HCT116 (cell line): ENCODE results near the gene ZNF48. TPM values are rescaled to one million over a fixed set of nuclear protein-coding genes. Genes with fewer than 3 reads are reported as not detected.

ENCODE experiments used
- ATAC-seq: fragments of 200-7000 bp; cut with Tn5 transposase; 2 replicates; pipeline ENCODE4 v1.9.1; 2020; ENCODE audit warnings: mild to moderate bottlenecking, moderate library complexity
- BruUV-seq: library from RNA; stranded (reverse); fragments of 400-500 nt; replicated peaks from 2 replicates; lab custom pipeline; 2021; lab: Mats Ljungman, UMichigan
- CTCF ChIA-PET: fragments of 300-600 bp; sonication (Branson Sonifier 250); formaldehyde crosslinking; loops from one replicate; lab custom pipeline; 2021; ENCODE audit warnings: antibody characterized with exemption; lab: Charles Lee
- POLR2A ChIA-PET: fragments of 300-600, 350-600 bp; sonication (Branson Sonifier 250); formaldehyde crosslinking; loops from one replicate; lab custom pipeline; 2021; ENCODE audit warnings: antibody characterized with exemption; lab: Charles Lee
- RAD21 ChIA-PET, 2 experiments: fragments of 300-600 bp; sonication (Branson Sonifier 250); formaldehyde crosslinking; loops; one replicate each; lab custom pipeline; 2023; ENCODE audit warnings: low total read pairs in 2 of 2; ENCODE audit not compliant: uncharacterized antibody in 2 of 2, unreplicated experiment in 2 of 2, low non-redundant PET in 1 of 2; lab: Charles Lee
- DNase-seq: peaks from one replicate; pipeline ENCODE4 v3.0.0-alpha.2; 2010; ENCODE audit warnings: low read depth, low spot score
- H2AFZ ChIP-seq: fragments of 200-600 bp; shearing (Covaris generic), sonication (generic); 2 replicates; pipeline ENCODE4 v1.6.1; 2017; ENCODE audit warnings: low read depth, mixed run types, mixed read lengths, antibody characterized with exemption, low read length; ENCODE audit not compliant: poor library complexity, severe bottlenecking
- H3K27ac ChIP-seq: 2 replicates; pipeline ENCODE4 v1.5.1; 2012; ENCODE audit warnings: low read depth, low read length
- H3K27me3 ChIP-seq: fragments of 200-600 bp; sonication (generic); 2 replicates; pipeline ENCODE4 v1.6.1; 2016; ENCODE audit warnings: mixed run types, low read length, mixed read lengths; ENCODE audit not compliant: insufficient read depth
- H3K36me3 ChIP-seq, 2 experiments: fragments of 200-500 bp in 1 of 2; fragments of 200-600 bp in 1 of 2; sonication (Bioruptor generic) in 1 of 2; sonication (generic) in 1 of 2; 2 replicates each; pipeline versions ENCODE4 v1.5.1 to v1.6.1; 2014 to 2016; ENCODE audit warnings: low read length in 2 of 2, inconsistent platforms in 1 of 2, mixed read lengths in 1 of 2, mixed run types in 1 of 2; ENCODE audit not compliant: insufficient read depth in 2 of 2, control insufficient read depth in 1 of 2
- H3K4me1 ChIP-seq, 2 experiments: fragments of 200-600 bp in 1 of 2; sonication (generic) in 1 of 2; 2 replicates each; pipeline versions ENCODE4 v1.5.1 to v1.6.1; 2012 to 2017; ENCODE audit warnings: low read length in 2 of 2, inconsistent platforms in 1 of 2, mild to moderate bottlenecking in 1 of 2, mixed read lengths in 1 of 2, mixed run types in 1 of 2, moderate library complexity in 1 of 2; ENCODE audit not compliant: insufficient read depth in 2 of 2, control insufficient read depth in 1 of 2
- H3K4me2 ChIP-seq: fragments of 200-600 bp; sonication (generic); 2 replicates; pipeline ENCODE4 v1.6.1; 2017; ENCODE audit warnings: mixed run types, low read length, mixed read lengths
- H3K4me3 ChIP-seq, 2 experiments: fragments of 200-600 bp in 1 of 2; sonication (generic) in 1 of 2; replicated peaks in 1 of 2; 2 replicates each; pipeline ENCODE4 v1.5.1; 2011 to 2016; ENCODE audit warnings: low read length in 2 of 2, control low read depth in 1 of 2, low read depth in 1 of 2, mild to moderate bottlenecking in 1 of 2, mixed read lengths in 1 of 2, mixed run types in 1 of 2
- H3K79me2 ChIP-seq: fragments of 200-600 bp; sonication (generic); 2 replicates; pipeline ENCODE4 v1.6.1; 2017; ENCODE audit warnings: mild to moderate bottlenecking, mixed run types, low read length, moderate library complexity, mixed read lengths; ENCODE audit not compliant: insufficient read depth
- H3K9ac ChIP-seq: fragments of 200-600 bp; sonication (generic); 2 replicates; pipeline ENCODE4 v1.6.1; 2016; ENCODE audit warnings: low read length, mixed read lengths
- H3K9me2 ChIP-seq: fragments of 200-600 bp; sonication (generic), shearing (Covaris generic); 2 replicates; pipeline ENCODE4 v1.6.1; 2017; ENCODE audit warnings: mixed run types, mild to moderate bottlenecking, moderate library complexity; ENCODE audit not compliant: insufficient read depth
- H3K9me3 ChIP-seq, 2 experiments: fragments of 200-500 bp in 1 of 2; fragments of 200-600 bp in 1 of 2; sonication (Bioruptor generic) in 1 of 2; sonication (generic) in 1 of 2; 2 replicates each; pipeline ENCODE4 v1.6.1; 2014 to 2017; ENCODE audit warnings: low read length in 2 of 2, mixed read lengths in 2 of 2, inconsistent platforms in 1 of 2, low read depth in 1 of 2, mild to moderate bottlenecking in 1 of 2, mixed run types in 1 of 2, moderate library complexity in 1 of 2; ENCODE audit not compliant: control insufficient read depth in 1 of 2, insufficient read depth in 1 of 2
- H4K20me1 ChIP-seq: fragments of 200-600 bp; sonication (generic), shearing (Covaris generic); 2 replicates; pipeline ENCODE4 v1.6.1; 2017; ENCODE audit warnings: mixed run types, mild to moderate bottlenecking, moderate library complexity; ENCODE audit not compliant: insufficient read depth
- ATF3 ChIP-seq: IDR thresholded peaks from 2 replicates; pipeline ENCODE4 v1.6.1; 2012
- JUND ChIP-seq: IDR thresholded peaks from 2 replicates; pipeline ENCODE4 v1.6.1; 2012
- POLR2A ChIP-seq: IDR thresholded peaks from 2 replicates; pipeline ENCODE4 v1.7.0; 2011; ENCODE audit warnings: borderline replicate concordance; ENCODE audit not compliant: insufficient read depth, insufficient read length; ENCODE audit errors: extremely low read depth
- POLR2AphosphoS5 ChIP-seq: IDR thresholded peaks from 2 replicates; pipeline ENCODE4 v1.6.1; 2011; ENCODE audit warnings: mild to moderate bottlenecking, low read depth, low read length, moderate library complexity
- RAD21 ChIP-seq: IDR thresholded peaks from 2 replicates; pipeline ENCODE4 v1.6.1; 2012; ENCODE audit warnings: low read depth, mild to moderate bottlenecking
- ZFX ChIP-seq: fragments of 450-650 bp; IDR thresholded peaks from 2 replicates; pipeline ENCODE4 v1.6.1; 2017
- intact Hi-C: fragments of 100-400 bp; cut with micrococcal nuclease; formaldehyde crosslinking; loops from 2 replicates; pipeline ENCODE4 v1.10.0; 2022
- total RNA-seq: library from RNA; stranded (reverse); gene quantifications from one replicate; pipeline ENCODE4 v1.2.1, GENCODE V29; 2021; ENCODE audit not compliant: unreplicated experiment
- TF ChIP-seq, protein P1 (sequence below): IDR thresholded peaks from 2 replicates; pipeline ENCODE4 v1.6.1; 2012
- TF ChIP-seq, protein P2 (sequence below), 3 experiments: fragments of 200-600 bp in 1 of 3; sonication (generic) in 1 of 3; IDR thresholded peaks in 2 of 3; conservative IDR thresholded peaks in 1 of 3; 2 replicates each; pipeline ENCODE4 v1.5.1; 2012 to 2017; ENCODE audit warnings: low read depth in 2 of 3, low read length in 2 of 3, antibody characterized with exemption in 1 of 3, borderline replicate concordance in 1 of 3, control low read depth in 1 of 3, mild to moderate bottlenecking in 1 of 3, mixed read lengths in 1 of 3, mixed run types in 1 of 3, moderate library complexity in 1 of 3; ENCODE audit not compliant: insufficient read depth in 1 of 3

Gene ZNF48
- total RNA-seq, 1 experiment from 2014 or later = 17.9 TPM

- ATAC-seq = peak; percentile 46
Measured at GRCh38 chr16:30430428-30430970, 35.3 kb downstream of the ZNF48 start.

More at GRCh38 chr16:30430428-30430970, 35.3 kb downstream of the ZNF48 start:
- POLR2A ChIA-PET = interaction anchor here (0.9 to 1.3 kb wide), 12 partner anchors 12 to 204 kb away, joined by 3 to 15 read pairs (median 4); partner anchors contain the start of genes SEPHS2, ZNF48, ZNF689 and ZNF747
- peaks cover 8 to 29% of the 10 kb centered on the region in 2 experiments for H3K4me1 ChIP-seq
- TSS peak; percentile 91 for BruUV-seq
- CTCF ChIA-PET = interaction anchor here (0.5 to 2.4 kb wide), 27 partner anchors 9 to 338 kb away, joined by 3 to 52 read pairs (median 7); partner anchors contain the start of genes FBRS, PRR14, TBX6 and ZNF48
- H3K9ac ChIP-seq = peak overlapping the region; percentile 96
- no peak for TF ChIP-seq ATF3
- TF ChIP-seq POLR2AphosphoS5 = no peak
- TF ChIP-seq POLR2A = peak; percentile 29
- TF ChIP-seq JUND = no peak
- TF ChIP-seq, protein P1, sequence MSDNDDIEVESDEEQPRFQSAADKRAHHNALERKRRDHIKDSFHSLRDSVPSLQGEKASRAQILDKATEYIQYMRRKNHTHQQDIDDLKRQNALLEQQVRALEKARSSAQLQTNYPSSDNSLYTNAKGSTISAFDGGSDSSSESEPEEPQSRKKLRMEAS = peak; percentile 72
- TF ChIP-seq, protein P2, sequence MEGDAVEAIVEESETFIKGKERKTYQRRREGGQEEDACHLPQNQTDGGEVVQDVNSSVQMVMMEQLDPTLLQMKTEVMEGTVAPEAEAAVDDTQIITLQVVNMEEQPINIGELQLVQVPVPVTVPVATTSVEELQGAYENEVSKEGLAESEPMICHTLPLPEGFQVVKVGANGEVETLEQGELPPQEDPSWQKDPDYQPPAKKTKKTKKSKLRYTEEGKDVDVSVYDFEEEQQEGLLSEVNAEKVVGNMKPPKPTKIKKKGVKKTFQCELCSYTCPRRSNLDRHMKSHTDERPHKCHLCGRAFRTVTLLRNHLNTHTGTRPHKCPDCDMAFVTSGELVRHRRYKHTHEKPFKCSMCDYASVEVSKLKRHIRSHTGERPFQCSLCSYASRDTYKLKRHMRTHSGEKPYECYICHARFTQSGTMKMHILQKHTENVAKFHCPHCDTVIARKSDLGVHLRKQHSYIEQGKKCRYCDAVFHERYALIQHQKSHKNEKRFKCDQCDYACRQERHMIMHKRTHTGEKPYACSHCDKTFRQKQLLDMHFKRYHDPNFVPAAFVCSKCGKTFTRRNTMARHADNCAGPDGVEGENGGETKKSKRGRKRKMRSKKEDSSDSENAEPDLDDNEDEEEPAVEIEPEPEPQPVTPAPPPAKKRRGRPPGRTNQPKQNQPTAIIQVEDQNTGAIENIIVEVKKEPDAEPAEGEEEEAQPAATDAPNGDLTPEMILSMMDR (IDR thresholded peaks at IDR 0.05 in 2 of 3, conservative IDR thresholded peaks at IDR 0.05 in 1 of 3; ENCODE audit: borderline replicate concordance in 1 of 3, insufficient read depth in 1 of 3, low read depth in 2 of 3, low read length in 2 of 3) = peak in 1 of 3 experiments; percentile 83; a peak in 3 of 6 replicates
- 0 out of 2 replicates have a peak, but pooled peaks have one; percentile 15 for TF ChIP-seq RAD21
- TF ChIP-seq ZFX = peak; percentile 67; the same call in 1 of the 2 replicates
- no peaks in the 10 kb centered on the region for H3K27me3 ChIP-seq
- H3K36me3 ChIP-seq = peaks cover 6 to 21% of the 10 kb centered on the region in 2 experiments; a peak in 3 of 4 replicates
- peak overlapping the region in 1 of 2 experiments; percentile 17; a peak in 1 of 4 replicates for H3K4me3 ChIP-seq
- no peaks in the 10 kb centered on the region for H3K9me3 ChIP-seq
- H3K79me2 ChIP-seq = peaks cover 41% of the 10 kb centered on the region
- no peak for DNase-seq
- H3K27ac ChIP-seq = peak overlapping the region; percentile 63
- peak overlapping the region; percentile 12 for H2AFZ ChIP-seq
- H4K20me1 ChIP-seq = no peaks in the 10 kb centered on the region
- H3K4me2 ChIP-seq = peak overlapping the region; percentile 89
- intact Hi-C loops = loop anchor here (5.0 kb wide), 3 partner anchors 97 to 197 kb away; partner anchors contain the start of gene ZNF768
- RAD21 ChIA-PET = interaction anchor here (0.8 to 1.6 kb wide), 9 partner anchors 13 to 220 kb away, joined by 3 to 18 read pairs (median 5); partner anchors contain the start of genes PRR14 (in 1 of the 2), ZNF688 (in 1 of the 2), ZNF747 (in 1 of the 2) and ZNF764 (in 1 of the 2)
- H3K9me2 ChIP-seq = no peaks in the 10 kb centered on the region
